H1 (cell line): ENCODE data around the gene MFAP3. TPM values are rescaled to one million over a fixed set of nuclear protein-coding genes. Genes with fewer than 3 reads are reported as not detected.

ENCODE experiments used
- CTCF ChIA-PET: fragments of 300-600 bp; sonication (Branson Sonifier 250); formaldehyde crosslinking; loops from one replicate; lab custom pipeline; 2021; ENCODE audit not compliant: partially characterized antibody; lab: Charles Lee
- POLR2A ChIA-PET: fragments of 300-600 bp; sonication (Branson Sonifier 250); formaldehyde crosslinking; loops from one replicate; lab custom pipeline; 2021; ENCODE audit warnings: inconsistent platforms; ENCODE audit not compliant: partially characterized antibody; lab: Charles Lee
- DNase-seq, 2 experiments: peaks; one replicate each; pipeline versions ENCODE4 v3.0.0 to v3.0.0-alpha.2; 2010 to 2022; ENCODE audit warnings: low spot score in 2 of 2, low read depth in 1 of 2, mixed read lengths in 1 of 2
- FAIRE-seq: peaks from 2 replicates; lab custom pipeline; 2011; peaks lifted over from hg19 to GRCh38; lab: Jason Lieb, UNC
- H2AFZ ChIP-seq: 2 replicates; pipeline ENCODE4 v1.8.1; 2012; ENCODE audit warnings: low read length, inconsistent platforms
- H2AK5ac ChIP-seq: 2 replicates; pipeline ENCODE4 v1.6.1; 2013; ENCODE audit warnings: low read depth, low read length
- H2BK120ac ChIP-seq: replicated peaks from 2 replicates; pipeline ENCODE3; 2013; ENCODE audit warnings: low read depth, low read length, inconsistent platforms
- H2BK12ac ChIP-seq: 2 replicates; pipeline ENCODE4 v1.6.1; 2013; ENCODE audit warnings: low read depth, low read length
- H2BK15ac ChIP-seq: 2 replicates; pipeline ENCODE4 v1.6.1; 2013; ENCODE audit warnings: low read length
- H2BK20ac ChIP-seq: 2 replicates; pipeline ENCODE4 v1.6.1; 2013; ENCODE audit warnings: low read length
- H2BK5ac ChIP-seq: 2 replicates; pipeline ENCODE4 v1.6.1; 2013; ENCODE audit warnings: low read depth, low read length
- H3K14ac ChIP-seq: 2 replicates; pipeline ENCODE4 v1.6.1; 2013; ENCODE audit warnings: inconsistent platforms; ENCODE audit not compliant: insufficient read length
- H3K18ac ChIP-seq: 2 replicates; pipeline ENCODE4 v1.6.1; 2013; ENCODE audit warnings: low read length; ENCODE audit errors: extremely low read depth
- H3K23ac ChIP-seq: 2 replicates; pipeline ENCODE4 v1.6.1; 2013; ENCODE audit warnings: inconsistent platforms; ENCODE audit not compliant: insufficient read length
- H3K23me2 ChIP-seq: 2 replicates; pipeline ENCODE4 v1.6.1; 2013; ENCODE audit warnings: low read depth, low read length
- H3K27ac ChIP-seq: 2 replicates; pipeline ENCODE4 v1.6.1; 2011; ENCODE audit warnings: low read depth, low read length, inconsistent platforms
- H3K27me3 ChIP-seq, 4 experiments: replicated peaks in 1 of 4; 1 replicate in 1 of 4; 2 replicates in 3 of 4; pipeline versions ENCODE4 v1.6.1 to v1.8.1; 2011 to 2013; ENCODE audit warnings: low read length in 3 of 4, mild to moderate bottlenecking in 3 of 4, inconsistent platforms in 2 of 4, mixed read lengths in 2 of 4, moderate library complexity in 1 of 4; ENCODE audit not compliant: control insufficient read depth in 3 of 4, insufficient read depth in 3 of 4; ENCODE audit errors: extremely low read depth in 1 of 4
- H3K36me3 ChIP-seq, 4 experiments: 2 replicates each; pipeline versions ENCODE4 v1.6.1 to v1.8.1; 2011 to 2013; ENCODE audit warnings: mild to moderate bottlenecking in 4 of 4, low read length in 3 of 4, moderate library complexity in 2 of 4, control low read depth in 1 of 4, inconsistent platforms in 1 of 4; ENCODE audit not compliant: insufficient read depth in 4 of 4, control insufficient read depth in 2 of 4
- H3K4ac ChIP-seq: replicated peaks from 2 replicates; pipeline ENCODE3; 2013; ENCODE audit warnings: low read length, low read depth, mixed read lengths, inconsistent platforms; ENCODE audit not compliant: insufficient read length
- H3K4me1 ChIP-seq, 4 experiments: replicated peaks in 1 of 4; 1 replicate in 1 of 4; 2 replicates in 3 of 4; pipeline versions ENCODE4 v1.6.1 to v1.8.1; 2011 to 2013; ENCODE audit warnings: low read length in 3 of 4, inconsistent platforms in 2 of 4, mixed read lengths in 1 of 4; ENCODE audit not compliant: insufficient read depth in 4 of 4, control insufficient read depth in 3 of 4
- H3K4me2 ChIP-seq, 2 experiments: 2 replicates each; pipeline versions ENCODE4 v1.6.1 to v1.8.1; 2011 to 2013; ENCODE audit warnings: low read depth in 2 of 2, low read length in 2 of 2, control low read depth in 1 of 2, inconsistent platforms in 1 of 2, mild to moderate bottlenecking in 1 of 2; ENCODE audit not compliant: insufficient read depth in 1 of 2
- H3K4me3 ChIP-seq, 4 experiments: fragments of 200-600, 300-600 bp in 1 of 4; sonication (generic), shearing (Covaris generic), sonication (Bioruptor Twin) in 1 of 4; 2 replicates each; pipeline versions ENCODE4 v1.5.1 to v1.8.1; 2011 to 2016; ENCODE audit warnings: low read length in 4 of 4, low read depth in 3 of 4, control low read depth in 2 of 4, inconsistent platforms in 2 of 4, mild to moderate bottlenecking in 2 of 4, mixed read lengths in 1 of 4, moderate library complexity in 1 of 4; ENCODE audit not compliant: insufficient read depth in 2 of 4; ENCODE audit errors: extremely low read depth in 1 of 4
- H3K56ac ChIP-seq: replicated peaks from 2 replicates; pipeline ENCODE3; 2013; ENCODE audit warnings: low read depth, mild to moderate bottlenecking, mixed read lengths, low read length, inconsistent platforms; ENCODE audit not compliant: insufficient read length
- H3K79me1 ChIP-seq: 2 replicates; pipeline ENCODE4 v1.6.1; 2013; ENCODE audit warnings: low read depth, low read length, control low read depth
- H3K79me2 ChIP-seq, 2 experiments: 2 replicates each; pipeline versions ENCODE4 v1.6.1 to v1.8.1; 2012 to 2013; ENCODE audit warnings: low read length in 2 of 2, mild to moderate bottlenecking in 2 of 2, inconsistent platforms in 1 of 2; ENCODE audit not compliant: insufficient read depth in 2 of 2, control insufficient read depth in 1 of 2
- H3K9ac ChIP-seq, 4 experiments: replicated peaks in 1 of 4; 1 replicate in 1 of 4; 2 replicates in 3 of 4; pipeline versions ENCODE4 v1.6.1 to v1.8.1; 2011 to 2013; ENCODE audit warnings: low read depth in 3 of 4, low read length in 3 of 4, control low read depth in 2 of 4, mild to moderate bottlenecking in 2 of 4, moderate library complexity in 2 of 4, inconsistent platforms in 1 of 4; ENCODE audit errors: extremely low read depth in 1 of 4
- H3K9me3 ChIP-seq, 2 experiments: 2 replicates each; pipeline versions ENCODE4 v1.6.1 to v1.8.1; 2012 to 2013; ENCODE audit warnings: mild to moderate bottlenecking in 2 of 2, moderate library complexity in 2 of 2, control low read depth in 1 of 2, inconsistent platforms in 1 of 2, low read depth in 1 of 2, low read length in 1 of 2, mixed read lengths in 1 of 2; ENCODE audit not compliant: insufficient read depth in 2 of 2
- H4K20me1 ChIP-seq, 2 experiments: replicated peaks in 1 of 2; 2 replicates each; pipeline versions ENCODE3 to v1.8.1; 2011 to 2013; ENCODE audit warnings: inconsistent platforms in 2 of 2, low read length in 2 of 2, mild to moderate bottlenecking in 1 of 2; ENCODE audit not compliant: insufficient read depth in 2 of 2, control insufficient read depth in 1 of 2
- H4K5ac ChIP-seq: 2 replicates; pipeline ENCODE4 v1.6.1; 2013; ENCODE audit warnings: low read length, low read depth, mixed read lengths, inconsistent platforms; ENCODE audit not compliant: insufficient read length
- H4K8ac ChIP-seq: 2 replicates; pipeline ENCODE4 v1.8.0; 2013; ENCODE audit warnings: mild to moderate bottlenecking, moderate library complexity, low read length, inconsistent platforms; ENCODE audit not compliant: insufficient read depth; ENCODE audit errors: extremely low read depth
- H4K91ac ChIP-seq: replicated peaks from 2 replicates; pipeline ENCODE3; 2013; ENCODE audit warnings: low read length, mixed read lengths, inconsistent platforms; ENCODE audit not compliant: insufficient read length
- ATF3 ChIP-seq: IDR thresholded peaks from 2 replicates; pipeline ENCODE4 v1.6.1; 2011; ENCODE audit warnings: low read depth, mild to moderate bottlenecking, low read length; ENCODE audit not compliant: insufficient read depth
- BACH1 ChIP-seq: IDR thresholded peaks from 2 replicates; pipeline ENCODE4 v1.6.1; 2012; ENCODE audit warnings: low read length, improper control_type of control experiment
- EGR1 ChIP-seq: IDR thresholded peaks from 2 replicates; pipeline ENCODE4 v1.6.1; 2011; ENCODE audit warnings: low read depth, low read length, borderline replicate concordance
- FOSL1 ChIP-seq: IDR thresholded peaks from 2 replicates; pipeline ENCODE4 v1.6.1; 2011; ENCODE audit warnings: mild to moderate bottlenecking, low read depth, low read length, moderate library complexity; ENCODE audit not compliant: insufficient read depth
- KDM5A ChIP-seq: fragments of 200-600 bp; IDR thresholded peaks from 2 replicates; pipeline ENCODE4 v1.7.1; 2012; ENCODE audit warnings: mild to moderate bottlenecking, low read length, inconsistent platforms, mixed read lengths
- PHF8 ChIP-seq: fragments of 200-600 bp; sonication (generic); conservative IDR thresholded peaks from 2 replicates; pipeline ENCODE4 v1.7.1; 2012; ENCODE audit warnings: low read depth, mild to moderate bottlenecking, inconsistent platforms, low read length, moderate library complexity
- RAD21 ChIP-seq, 2 experiments: IDR thresholded peaks in 1 of 2; conservative IDR thresholded peaks in 1 of 2; 2 replicates each; pipeline ENCODE4 v1.6.1; 2011; ENCODE audit warnings: low read depth in 2 of 2, low read length in 2 of 2, improper control_type of control experiment in 1 of 2, inconsistent platforms in 1 of 2, mild to moderate bottlenecking in 1 of 2, moderate library complexity in 1 of 2
- RNF2 ChIP-seq: fragments of 200-900, 300-1000 bp; sonication (generic); IDR thresholded peaks from 2 replicates; pipeline ENCODE4 v1.7.1; 2016; ENCODE audit warnings: borderline replicate concordance, low read depth, mild to moderate bottlenecking, antibody characterized with exemption, low read length; ENCODE audit not compliant: poor library complexity, severe bottlenecking; ENCODE audit errors: missing control alignments
- SIN3A ChIP-seq, 2 experiments: IDR thresholded peaks in 1 of 2; conservative IDR thresholded peaks in 1 of 2; 2 replicates each; pipeline ENCODE4 v1.6.1; 2011 to 2012; ENCODE audit warnings: low read length in 2 of 2, improper control_type of control experiment in 1 of 2, low read depth in 1 of 2, mild to moderate bottlenecking in 1 of 2
- SP1 ChIP-seq: IDR thresholded peaks from 2 replicates; pipeline ENCODE4 v1.6.1; 2011; ENCODE audit warnings: low read depth, low read length
- SP2 ChIP-seq: IDR thresholded peaks from 2 replicates; pipeline ENCODE4 v1.6.1; 2012; ENCODE audit warnings: mild to moderate bottlenecking, low read length, inconsistent platforms
- SRF ChIP-seq: IDR thresholded peaks from 2 replicates; pipeline ENCODE4 v1.6.1; 2011; ENCODE audit warnings: mild to moderate bottlenecking, low read depth, low read length, moderate library complexity
- TEAD4 ChIP-seq: IDR thresholded peaks from 2 replicates; pipeline ENCODE4 v1.6.1; 2012; ENCODE audit warnings: low read depth, low read length, inconsistent platforms, mixed read lengths
- WGBS, 2 experiments: shearing (Covaris generic) in 1 of 2; methylation state at CpG; one replicate each; pipeline versions ENCODE4 v1.1.6 to v1.1.7; 2013 to 2015; ENCODE audit warnings: low lambda C conversion rate in 2 of 2, mixed read lengths in 2 of 2, inconsistent platforms in 1 of 2, low coverage in 1 of 2, missing lambda C conversion rate in 1 of 2; ENCODE audit not compliant: insufficient replicate concordance in 2 of 2, insufficient coverage in 1 of 2, insufficient read length in 1 of 2; ENCODE audit errors: extremely low coverage in 1 of 2, missing lambda C conversion rate in 1 of 2; 5-methylcytosine and 5-hydroxymethylcytosine counted together
- polyA plus RNA-seq, 7 experiments: library from polyadenylated mRNA; depleted of rRNA in 3 of 7; stranded (reverse) in 5 of 7; unstranded in 2 of 7; fragments of >200 nt in 5 of 7; fragments of 200-250 nt in 2 of 7; gene quantifications; 1 replicate in 5 of 7; 2 replicates in 1 of 7; 4 replicates in 1 of 7; pipeline versions ENCODE4 v1.2.1 to v1.2.3, GENCODE V29; 2011 to 2013; ENCODE audit warnings: missing spikeins in 2 of 7, mixed read lengths in 2 of 7
- total RNA-seq: library from RNA; stranded (reverse); fragmentation: NEBNext Ultra II Directional; extraction: Animal tissue kit (Norgen Biotek cat#: 25700); gene quantifications from 2 replicates; pipeline ENCODE4 v1.2.1, GENCODE V29; 2021

Gene MFAP3
- total and polyA plus RNA-seq, 2 of the 8 experiments (the other 6 are each of a cell fraction or from before 2014, with no cell fraction given) = 13.7 to 27.0 TPM

DNA sequence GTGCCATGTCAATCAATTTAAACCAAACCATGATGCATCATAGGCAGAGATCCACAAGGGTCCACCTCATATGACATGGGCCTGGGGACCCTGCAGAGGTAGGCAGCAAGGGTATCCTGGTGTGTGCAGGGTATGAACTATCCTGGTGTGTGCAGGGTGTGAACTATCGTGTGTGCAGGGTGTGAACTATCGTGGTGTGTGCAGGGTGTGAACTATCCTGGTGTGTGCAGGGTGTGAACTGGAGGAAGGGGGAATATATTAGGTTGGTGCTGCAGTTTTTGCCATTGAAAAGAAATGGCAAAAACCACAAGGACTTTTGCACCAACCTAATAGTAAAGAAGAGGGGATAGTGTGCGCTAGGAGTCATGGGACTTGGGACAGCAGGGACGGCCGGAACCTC, 50.0 kb downstream of the MFAP3 start:
- no peak overlapping the region for H2AK5ac ChIP-seq
- no peaks in the 10 kb centered on the region for H3K9me3 ChIP-seq
- H3K18ac ChIP-seq = no peak overlapping the region
- ChIA-PET CTCF (interaction anchor here (1.4 to 5.1 kb wide), 6 partner anchors 14 to 105 kb away, joined by 3 to 24 read pairs (median 8); no protein-coding TSS in a partner anchor), POLR2A (interaction anchor here (0.6 kb wide), 1 partner anchor 35 kb away, joined by 3 read pairs; no protein-coding TSS in a partner anchor)
- no peak overlapping the region for H3K4me2 ChIP-seq
- no peak overlapping the region for H2BK20ac ChIP-seq
- no peak overlapping the region for H4K91ac ChIP-seq
- H3K27ac ChIP-seq = no peak overlapping the region
- H3K79me2 ChIP-seq = no peaks in the 10 kb centered on the region
- no peak overlapping the region for H3K4ac ChIP-seq
- H2BK15ac ChIP-seq = no peak overlapping the region
- no peak overlapping the region for H2AFZ ChIP-seq
- H4K5ac ChIP-seq = no peak overlapping the region
- 88% methylated on average over 5 of the region's 5 CpGs; no CpG with 5 or more reads in 1 of the 2 experiments for WGBS, 2 experiments
- H3K23me2 ChIP-seq = no peaks in the 10 kb centered on the region
- H3K9ac ChIP-seq = no peak overlapping the region
- no peak overlapping the region for H3K23ac ChIP-seq
- DNase-seq (no peak), FAIRE-seq (no peak)
- H2BK5ac ChIP-seq = no peak overlapping the region
- H3K36me3 ChIP-seq = no peaks in the 10 kb centered on the region
- no peaks in the 10 kb centered on the region for H3K79me1 ChIP-seq
- H4K8ac ChIP-seq = no peak overlapping the region
- no peak overlapping the region for H2BK12ac ChIP-seq
- H3K56ac ChIP-seq = no peak overlapping the region
- no peak overlapping the region for H3K14ac ChIP-seq
- TF ChIP-seq TEAD4 = no peak
- no peak for TF ChIP-seq SIN3A (conservative IDR thresholded peaks at IDR 0.05 in 1 of 2, IDR thresholded peaks at IDR 0.05 in 1 of 2; ENCODE audit: low read depth in 1 of 2, low read length in 2 of 2)
- no peak for TF ChIP-seq BACH1
- TF ChIP-seq SP1 = no peak
- TF ChIP-seq ATF3 = no peak
- TF ChIP-seq RAD21 (IDR thresholded peaks at IDR 0.05 in 1 of 2, conservative IDR thresholded peaks at IDR 0.05 in 1 of 2; ENCODE audit: low read depth in 2 of 2, low read length in 2 of 2) = no peak
- TF ChIP-seq SP2 = no peak
- no peak for TF ChIP-seq KDM5A
- TF ChIP-seq PHF8 = no peak
- no peak for TF ChIP-seq FOSL1
- TF ChIP-seq RNF2 = no peak
- no peak for TF ChIP-seq EGR1
- TF ChIP-seq SRF = no peak
- peaks cover 0 to 2% of the 10 kb centered on the region in 2 experiments for H4K20me1 ChIP-seq
- no peak overlapping the region for H2BK120ac ChIP-seq
- peaks cover 0 to 5% (median under 1%) of the 10 kb centered on the region in 4 experiments; a peak in 2 of 7 replicates for H3K4me1 ChIP-seq
- H3K4me3 ChIP-seq = no peak overlapping the region
- no peaks in the 10 kb centered on the region for H3K27me3 ChIP-seq
